ENCODE data around the gene ABCB8. TPM values are rescaled to one million over a fixed set of nuclear protein-coding genes. Genes with fewer than 3 reads are reported as not detected.

Gene ABCB8
- total and polyA plus RNA-seq, 2 donors (not counting 3 experiments of a cell fraction or from before 2014, with no cell fraction given): 38.0 to 46.3 TPM

GRCh38 chr7:151057506-151057988 lies 29.3 kb downstream of the ABCB8 start, which contains the start of gene CDK5:
Gene CDK5, minus strand, starts transcription at chr7:151057897. Its CDS starts 49 bp downstream, at chr7:151057848.
- H2AFZ ChIP-seq (ENCODE audit: low read depth, low read length): peak within 1 kb of the TSS; percentile 81
- H3K4me1 ChIP-seq (ENCODE audit: control insufficient read depth, extremely low read depth, insufficient read depth, low read length): peaks cover 29% of the 10 kb centered on the region
- peak within 1 kb of the TSS; percentile 55 for H3K4me2 ChIP-seq (ENCODE audit: insufficient read depth, low read length)
- dilution Hi-C loops (cut with MboI; ENCODE audit: extremely low pct_ligation_motif_present, low sequenced_read_pairs): no loop called here
- ChIA-PET CTCF (interaction anchor here (1.0 to 1.3 kb wide), 2 partner anchors 29 to 95 kb away, joined by 3 to 5 read pairs; partner anchors contain the start of gene ABCB8), POLR2A (no interaction called here)
- no peaks in the 10 kb centered on the region for H4K20me1 ChIP-seq (replicated peaks; ENCODE audit: control insufficient read depth, extremely low read depth, insufficient read depth, low read length)
- no peaks in the 10 kb centered on the region for H3K27me3 ChIP-seq (ENCODE audit: control insufficient read depth in 2 of 2, insufficient read depth in 2 of 2, low read length in 2 of 2)
- BruUV-seq (replicated peaks): no TSS peak
- no peaks in the 10 kb centered on the region for H3K9me1 ChIP-seq (replicated peaks; ENCODE audit: control insufficient read depth, extremely low read depth, insufficient read depth, low read length)
- no peaks in the 10 kb centered on the region for H3K9me3 ChIP-seq (replicated peaks; ENCODE audit: control insufficient read depth, insufficient read depth, low read length)
- intact Hi-C loops (cut with micrococcal nuclease): no loop called here
- FAIRE-seq: no peak
- peaks cover 0 to under 1% of the 10 kb centered on the region in 2 experiments for H3K36me3 ChIP-seq (ENCODE audit: control insufficient read depth in 2 of 2, extremely low read depth in 1 of 2, insufficient read depth in 2 of 2, low read length in 2 of 2)
- no peak for DNase-seq (ENCODE audit: low read depth, low spot score)
- peak within 1 kb of the TSS; percentile 57 for H3K9ac ChIP-seq (replicated peaks; ENCODE audit: extremely low read depth, insufficient read depth, low read length)
- TF ChIP-seq, protein P1, sequence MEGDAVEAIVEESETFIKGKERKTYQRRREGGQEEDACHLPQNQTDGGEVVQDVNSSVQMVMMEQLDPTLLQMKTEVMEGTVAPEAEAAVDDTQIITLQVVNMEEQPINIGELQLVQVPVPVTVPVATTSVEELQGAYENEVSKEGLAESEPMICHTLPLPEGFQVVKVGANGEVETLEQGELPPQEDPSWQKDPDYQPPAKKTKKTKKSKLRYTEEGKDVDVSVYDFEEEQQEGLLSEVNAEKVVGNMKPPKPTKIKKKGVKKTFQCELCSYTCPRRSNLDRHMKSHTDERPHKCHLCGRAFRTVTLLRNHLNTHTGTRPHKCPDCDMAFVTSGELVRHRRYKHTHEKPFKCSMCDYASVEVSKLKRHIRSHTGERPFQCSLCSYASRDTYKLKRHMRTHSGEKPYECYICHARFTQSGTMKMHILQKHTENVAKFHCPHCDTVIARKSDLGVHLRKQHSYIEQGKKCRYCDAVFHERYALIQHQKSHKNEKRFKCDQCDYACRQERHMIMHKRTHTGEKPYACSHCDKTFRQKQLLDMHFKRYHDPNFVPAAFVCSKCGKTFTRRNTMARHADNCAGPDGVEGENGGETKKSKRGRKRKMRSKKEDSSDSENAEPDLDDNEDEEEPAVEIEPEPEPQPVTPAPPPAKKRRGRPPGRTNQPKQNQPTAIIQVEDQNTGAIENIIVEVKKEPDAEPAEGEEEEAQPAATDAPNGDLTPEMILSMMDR (IDR thresholded peaks at IDR 0.05; ENCODE audit: extremely low read depth in 1 of 2, insufficient read depth in 1 of 2, low read depth in 1 of 2, low read length in 2 of 2): no peak
- TF ChIP-seq FOS (IDR thresholded peaks at IDR 0.05; ENCODE audit: borderline replicate concordance, insufficient read depth, low read length) (no peak), MYC (IDR thresholded peaks at IDR 0.05; ENCODE audit: low read depth, low read length) (no peak), POLR2A (IDR thresholded peaks at IDR 0.05; ENCODE audit: low read depth, low read length) (no peak), GATA2 (IDR thresholded peaks at IDR 0.05; ENCODE audit: insufficient read depth, insufficient read length, low read depth, low read length) (no peak), MAX (IDR thresholded peaks at IDR 0.05; ENCODE audit: insufficient read depth, insufficient read length) (no peak), JUN (IDR thresholded peaks at IDR 0.05; ENCODE audit: borderline replicate concordance, insufficient read depth, insufficient read length, low read depth) (no peak), POLR2AphosphoS5 (IDR thresholded peaks at IDR 0.05; ENCODE audit: insufficient read depth, low read depth, low read length) (no peak), EZH2 (IDR thresholded peaks at IDR 0.05; ENCODE audit: borderline replicate concordance, low read depth, low read length, severe bottlenecking) (no peak)
- H3K27ac ChIP-seq (ENCODE audit: insufficient read depth, low read depth, low read length): peak within 1 kb of the TSS; percentile 81
- H3K79me2 ChIP-seq (ENCODE audit: control insufficient read depth, insufficient read depth, low read length): peaks cover 29% of the 10 kb centered on the region
- H3K4me3 ChIP-seq (replicated peaks in 1 of 3; ENCODE audit: insufficient read depth in 1 of 3, low read depth in 1 of 3, low read length in 3 of 3): peak within 1 kb of the TSS; percentile 28 to 69 (median 48)

All from endothelial cell of umbilical vein (primary cell).